Fibroblast of lung (primary cell): ENCODE results near the gene MMP14. TPM values are rescaled to one million over a fixed set of nuclear protein-coding genes. Genes with fewer than 3 reads are reported as not detected.

Experiments
- DNase-seq, 2 donors: peaks; one replicate each; pipeline versions ENCODE4 v3.0.0 to v3.0.0-alpha.2; 2010; ENCODE audit warnings: low read depth in 2 of 2
- H2AFZ ChIP-seq: 2 replicates; pipeline ENCODE4 v1.5.1; 2012; ENCODE audit warnings: low read length, control low read depth, inconsistent platforms
- H3K27ac ChIP-seq: 2 replicates; pipeline ENCODE4 v1.5.1; 2011; ENCODE audit warnings: low read length, control low read depth; ENCODE audit not compliant: insufficient read depth
- H3K27me3 ChIP-seq: 2 replicates; pipeline ENCODE4 v1.5.1; 2011; ENCODE audit warnings: mild to moderate bottlenecking, low read length; ENCODE audit not compliant: control insufficient read depth, insufficient read depth
- H3K36me3 ChIP-seq: 2 replicates; pipeline ENCODE4 v1.5.1; 2011; ENCODE audit warnings: low read length; ENCODE audit not compliant: control insufficient read depth, insufficient read depth
- H3K4me1 ChIP-seq: 2 replicates; pipeline ENCODE4 v1.5.1; 2011; ENCODE audit warnings: low read length; ENCODE audit not compliant: control insufficient read depth, insufficient read depth; ENCODE audit errors: extremely low read depth
- H3K4me2 ChIP-seq: 2 replicates; pipeline ENCODE4 v1.5.1; 2011; ENCODE audit warnings: low read length, control low read depth; ENCODE audit not compliant: insufficient read depth; ENCODE audit errors: extremely low read depth
- H3K4me3 ChIP-seq, 4 experiments: fragments of 200-600 bp in 1 of 4; sonication (generic) in 1 of 4; replicated peaks in 1 of 4; 2 replicates each; pipeline ENCODE4 v1.5.1; 2011 to 2016; ENCODE audit warnings: low read length in 4 of 4, low read depth in 3 of 4, mild to moderate bottlenecking in 3 of 4, control low read depth in 2 of 4, inconsistent platforms in 1 of 4, mixed read lengths in 1 of 4; ENCODE audit not compliant: insufficient read depth in 1 of 4; ENCODE audit errors: control extremely low read depth in 1 of 4
- H3K79me2 ChIP-seq: 2 replicates; pipeline ENCODE4 v1.5.1; 2012; ENCODE audit warnings: mild to moderate bottlenecking, low read length, inconsistent platforms; ENCODE audit not compliant: control insufficient read depth, insufficient read depth
- H3K9ac ChIP-seq: 2 replicates; pipeline ENCODE4 v1.5.1; 2011; ENCODE audit warnings: mild to moderate bottlenecking, low read length, control low read depth; ENCODE audit not compliant: insufficient read depth
- H3K9me3 ChIP-seq: 2 replicates; pipeline ENCODE4 v1.5.1; 2012; ENCODE audit warnings: low read depth, low read length; ENCODE audit not compliant: control insufficient read depth, insufficient read depth
- H4K20me1 ChIP-seq: 2 replicates; pipeline ENCODE4 v1.5.1; 2011; ENCODE audit warnings: low read length; ENCODE audit not compliant: control insufficient read depth, insufficient read depth; ENCODE audit errors: extremely low read depth
- EZH2 ChIP-seq: IDR thresholded peaks from 2 replicates; pipeline ENCODE4 v1.5.1; 2012; ENCODE audit warnings: low read length, control low read depth, mild to moderate bottlenecking; ENCODE audit errors: missing control alignments
- polyA plus RNA-seq, 2 donors: library from polyadenylated mRNA; depleted of rRNA in 1 of 2; stranded (reverse) in 1 of 2; unstranded in 1 of 2; fragments of >200 nt; gene quantifications; 2 replicates each; pipeline ENCODE4 v1.2.1, GENCODE V29; 2011 to 2012; ENCODE audit warnings: missing spikeins in 1 of 2
- total RNA-seq: library from RNA; depleted of rRNA; stranded (reverse); fragments of >200 nt; gene quantifications from 2 replicates; pipeline ENCODE4 v1.2.1, GENCODE V29; 2014
- TF ChIP-seq, protein P1 (sequence below), 2 donors: IDR thresholded peaks in 1 of 2; conservative IDR thresholded peaks in 1 of 2; 1 replicate in 1 of 2; 2 replicates in 1 of 2; pipeline ENCODE4 v1.5.1; 2011 to 2012; ENCODE audit warnings: low read length in 2 of 2, control low read depth in 1 of 2, inconsistent platforms in 1 of 2, low read depth in 1 of 2, mild to moderate bottlenecking in 1 of 2

Gene MMP14
- total and polyA plus RNA-seq, 2 donors (not counting 1 experiment from before 2014, with no cell fraction given) = 375 to 397 TPM

DNA sequence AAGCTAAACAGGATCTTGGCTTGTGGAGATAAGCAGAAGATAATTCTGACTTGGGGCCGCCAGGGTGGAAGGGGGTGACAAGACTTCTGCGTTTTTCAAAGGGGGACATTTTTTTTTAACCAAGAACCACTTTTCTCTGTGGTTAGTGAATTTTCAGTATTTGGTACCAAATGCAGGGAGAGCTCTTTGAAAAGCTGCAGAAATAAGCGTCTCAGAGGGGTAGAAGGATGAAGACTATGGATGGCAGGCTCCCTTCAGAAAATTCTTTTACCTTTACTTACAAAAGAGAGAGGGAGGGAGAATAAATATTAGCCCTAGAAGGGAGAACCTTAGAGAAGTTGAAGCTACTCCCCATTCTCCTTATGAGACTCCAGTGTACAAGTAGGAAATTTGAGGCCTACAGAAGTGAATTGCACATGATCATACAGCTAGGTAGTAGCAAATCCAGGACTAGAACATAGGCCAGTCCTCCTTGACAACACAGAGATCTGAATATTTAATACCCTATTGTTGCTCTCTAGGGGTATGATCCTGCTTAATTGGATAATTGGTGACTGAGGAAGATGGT lies 5.9 kb upstream of the MMP14 start:
- Histone ChIP-seq H4K20me1 (no peaks in the 10 kb centered on the region), H3K27ac (peak overlapping the region; percentile 86), H2AFZ (no peak overlapping the region), H3K9ac (peak overlapping the region; percentile 87), H3K4me2 (peak overlapping the region; percentile 89), H3K4me3 (peak overlapping the region; percentile 75 to 92 (median 84)), H3K36me3 (peaks cover 4% of the 10 kb centered on the region), H3K79me2 (peaks cover 17% of the 10 kb centered on the region), H3K4me1 (peaks cover 2% of the 10 kb centered on the region), H3K27me3 (no peaks in the 10 kb centered on the region), H3K9me3 (no peaks in the 10 kb centered on the region)
- TF ChIP-seq EZH2 = no peak
- TF ChIP-seq, protein P1, sequence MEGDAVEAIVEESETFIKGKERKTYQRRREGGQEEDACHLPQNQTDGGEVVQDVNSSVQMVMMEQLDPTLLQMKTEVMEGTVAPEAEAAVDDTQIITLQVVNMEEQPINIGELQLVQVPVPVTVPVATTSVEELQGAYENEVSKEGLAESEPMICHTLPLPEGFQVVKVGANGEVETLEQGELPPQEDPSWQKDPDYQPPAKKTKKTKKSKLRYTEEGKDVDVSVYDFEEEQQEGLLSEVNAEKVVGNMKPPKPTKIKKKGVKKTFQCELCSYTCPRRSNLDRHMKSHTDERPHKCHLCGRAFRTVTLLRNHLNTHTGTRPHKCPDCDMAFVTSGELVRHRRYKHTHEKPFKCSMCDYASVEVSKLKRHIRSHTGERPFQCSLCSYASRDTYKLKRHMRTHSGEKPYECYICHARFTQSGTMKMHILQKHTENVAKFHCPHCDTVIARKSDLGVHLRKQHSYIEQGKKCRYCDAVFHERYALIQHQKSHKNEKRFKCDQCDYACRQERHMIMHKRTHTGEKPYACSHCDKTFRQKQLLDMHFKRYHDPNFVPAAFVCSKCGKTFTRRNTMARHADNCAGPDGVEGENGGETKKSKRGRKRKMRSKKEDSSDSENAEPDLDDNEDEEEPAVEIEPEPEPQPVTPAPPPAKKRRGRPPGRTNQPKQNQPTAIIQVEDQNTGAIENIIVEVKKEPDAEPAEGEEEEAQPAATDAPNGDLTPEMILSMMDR (conservative IDR thresholded peaks at IDR 0.05 in 1 of 2, IDR thresholded peaks at IDR 0.05 in 1 of 2; ENCODE audit: low read depth in 1 of 2, low read length in 2 of 2) = no peak
- no peak for DNase-seq

DNA sequence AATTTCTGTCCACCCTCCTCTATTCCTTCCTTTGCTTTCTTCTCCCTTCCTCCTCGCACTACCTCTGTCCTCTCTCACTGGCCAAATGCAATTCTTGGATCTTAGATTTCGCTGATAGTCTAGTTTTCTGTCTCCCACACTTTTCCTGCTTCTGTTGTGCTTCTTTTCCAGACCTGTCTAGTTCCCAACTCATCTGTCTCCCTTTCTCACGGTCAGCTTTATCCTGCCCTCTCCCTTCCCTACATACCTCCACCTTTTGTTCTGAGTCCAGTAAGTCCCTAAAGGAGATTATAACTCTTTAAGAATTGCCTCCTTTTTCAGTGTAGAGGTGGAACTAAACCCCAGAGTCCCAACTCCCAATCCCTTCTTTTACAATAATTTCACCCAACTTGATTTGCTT lies 880 bp upstream of the MMP14 start:
- Histone ChIP-seq H3K9me3 (no peaks in the 10 kb centered on the region), H3K4me2 (no peak overlapping the region), H3K4me1 (peaks cover 7% of the 10 kb centered on the region), H3K79me2 (peaks cover 52% of the 10 kb centered on the region), H3K27me3 (no peaks in the 10 kb centered on the region), H4K20me1 (no peaks in the 10 kb centered on the region), H3K36me3 (peaks cover 8% of the 10 kb centered on the region), H3K27ac (peak overlapping the region; percentile 85), H3K9ac (no peak overlapping the region), H3K4me3 (no peak overlapping the region), H2AFZ (no peak overlapping the region)
- no peak for TF ChIP-seq EZH2
- TF ChIP-seq, protein P1 (conservative IDR thresholded peaks at IDR 0.05 in 1 of 2, IDR thresholded peaks at IDR 0.05 in 1 of 2; ENCODE audit: low read depth in 1 of 2, low read length in 2 of 2) = no peak
- no peak for DNase-seq

DNA sequence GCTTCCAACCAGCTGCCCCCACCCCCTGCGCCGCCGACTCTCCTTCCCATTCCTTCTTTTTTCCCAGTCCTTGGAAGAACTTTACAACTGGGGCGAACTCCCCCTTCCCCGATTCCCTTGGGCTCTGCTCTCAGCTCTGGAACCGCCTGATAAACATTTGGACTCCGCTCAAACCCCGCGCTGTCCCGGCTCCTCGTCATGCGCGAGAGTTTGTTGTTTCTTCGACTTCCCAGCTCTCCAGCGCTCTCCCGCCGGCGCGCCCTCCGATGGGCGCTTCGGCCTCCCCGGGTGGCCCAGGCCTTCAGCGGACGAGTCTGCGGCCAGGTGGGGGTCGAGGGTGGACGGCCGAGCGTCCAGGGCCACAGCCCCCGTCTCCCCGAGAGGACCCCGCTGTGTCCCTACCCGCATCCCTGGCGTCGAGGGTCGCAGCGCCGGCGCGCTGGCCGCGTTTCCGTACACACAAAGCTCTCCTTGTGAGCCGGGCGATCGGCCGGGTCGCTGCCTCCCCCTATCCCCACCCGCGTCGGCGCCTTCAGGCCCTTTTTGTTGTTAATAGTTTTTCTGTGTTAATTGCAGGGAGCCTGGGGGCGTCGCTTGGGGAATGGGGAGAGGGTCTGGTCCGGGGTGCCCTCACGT lies 847 bp downstream of the MMP14 start:
- TF ChIP-seq, protein P1 (conservative IDR thresholded peaks at IDR 0.05 in 1 of 2, IDR thresholded peaks at IDR 0.05 in 1 of 2; ENCODE audit: low read depth in 1 of 2, low read length in 2 of 2) = no peak
- no peak for TF ChIP-seq EZH2
- DNase-seq = peak; percentile 46 to 55
- peak overlapping the region; percentile 5 for H3K4me2 ChIP-seq
- no peaks in the 10 kb centered on the region for H3K9me3 ChIP-seq
- H3K79me2 ChIP-seq = peaks cover 60% of the 10 kb centered on the region
- no peaks in the 10 kb centered on the region for H4K20me1 ChIP-seq
- H3K27ac ChIP-seq = peak overlapping the region; percentile 85
- peaks cover 24% of the 10 kb centered on the region for H3K36me3 ChIP-seq
- peak overlapping the region; percentile 98 for H3K9ac ChIP-seq
- peaks cover 18% of the 10 kb centered on the region for H3K4me1 ChIP-seq
- H3K4me3 ChIP-seq = peak overlapping the region; percentile 82 to 94 (median 91)
- no peak overlapping the region for H2AFZ ChIP-seq
- H3K27me3 ChIP-seq = no peaks in the 10 kb centered on the region
